NB4 (cell line): ENCODE measurements around the gene SDCBP2.

Experiments used
- CTCF ChIP-seq: IDR thresholded peaks from one replicate; pipeline ENCODE4 v1.5.1; 2012; ENCODE audit warnings: low read depth, low read length
- MAX ChIP-seq: IDR thresholded peaks from 2 replicates; pipeline ENCODE4 v1.6.1; 2011; ENCODE audit warnings: low read depth, low read length
- MYC ChIP-seq: IDR thresholded peaks from 2 replicates; pipeline ENCODE4 v1.6.1; 2011; ENCODE audit warnings: low read depth, low read length
- POLR2A ChIP-seq: IDR thresholded peaks from 2 replicates; pipeline ENCODE4 v1.6.1; 2011; ENCODE audit warnings: mild to moderate bottlenecking; ENCODE audit not compliant: insufficient read length; ENCODE audit errors: extremely low read depth

- TF ChIP-seq CTCF (no peak), MAX (no peak), POLR2A (no peak), MYC (no peak)
Measured at GRCh38 chr20:1364106-1364505, 35.2 kb upstream of the SDCBP2 start.
